ENCODE results near the gene WDHD1.

GRCh38 chr14:55059333-55059732 is 32.4 kb upstream of the WDHD1 start:
- TF ChIP-seq CTCF (conservative IDR thresholded peaks at IDR 0.05; ENCODE audit: low read length) (no peak), EZH2phosphoT487 (IDR thresholded peaks at IDR 0.05; ENCODE audit: borderline replicate concordance, low read depth, low read length) (no peak)
